Hematopoietic multipotent progenitor cell treated with erythropoietin and hydrocortisone succinate and interleukin-3 and kit ligand, for 8 days (in vitro differentiated cells): Measurements from ENCODE around the gene BDH1.
"Not testable (repeated sequence)": the region's sequence is repeated elsewhere in the genome, so short reads cannot be mapped to it uniquely, and the experiment has no call there.

Experiments
- DNase-seq: peaks from one replicate; pipeline ENCODE4 v3.0.0-alpha.2; 2015

BDH1 gene

GRCh38 chr3:197482001-197482400 lies 73.8 kb downstream of the BDH1 start:
- no peak for DNase-seq

- DNase-seq, result no peak
These were observed 75.4 kb downstream of the BDH1 start for GRCh38 chr3:197480320-197480719.

- no peak for DNase-seq
These were observed 76.8 kb downstream of the BDH1 start for GRCh38 chr3:197478746-197479668.

- DNase-seq, result not testable (repeated sequence)
These were observed 78.0 kb downstream of the BDH1 start for GRCh38 chr3:197477816-197478215.

GRCh38 chr3:197475997-197476525 lies 79.7 kb downstream of the BDH1 start:
- no peak for DNase-seq

GRCh38 chr3:197475514-197475913 lies 80.3 kb downstream of the BDH1 start:
- no peak for DNase-seq

GRCh38 chr3:197472151-197472550 lies 83.6 kb downstream of the BDH1 start:
- no peak for DNase-seq

- no peak for DNase-seq
These were observed 84.4 kb downstream of the BDH1 start for GRCh38 chr3:197471221-197472010.

GRCh38 chr3:197468866-197469382 lies 86.8 kb downstream of the BDH1 start:
- no peak for DNase-seq

GRCh38 chr3:197468167-197468566 lies 87.6 kb downstream of the BDH1 start:
- no peak for DNase-seq

GRCh38 chr3:197466586-197467399 lies 89.0 kb downstream of the BDH1 start:
- no peak for DNase-seq

GRCh38 chr3:197465996-197466549 lies 89.7 kb downstream of the BDH1 start:
- peak; percentile 44 for DNase-seq

- DNase-seq, result no peak
These were observed 90.4 kb downstream of the BDH1 start for GRCh38 chr3:197465197-197465995.

GRCh38 chr3:197464794-197465193 lies 91.0 kb downstream of the BDH1 start:
- no peak for DNase-seq

GRCh38 chr3:197463279-197463678 lies 92.5 kb downstream of the BDH1 start:
- DNase-seq, result no peak

- DNase-seq, result no peak
These were observed 93.0 kb downstream of the BDH1 start for GRCh38 chr3:197462808-197463207.

- no peak for DNase-seq
These were observed 95.1 kb downstream of the BDH1 start for GRCh38 chr3:197460639-197461038.

GRCh38 chr3:197460002-197460401 lies 95.8 kb downstream of the BDH1 start:
- no peak for DNase-seq
